Vagina (tissue), 2 donors: ENCODE data around the gene TPO. TPM values are rescaled to one million over a fixed set of nuclear protein-coding genes. Genes with fewer than 3 reads are reported as not detected.

Experiments used
- DNase-seq, 2 donors: peaks; one replicate each; pipeline ENCODE4 v3.0.0-alpha.2; 2017; ENCODE audit errors: extremely low spot score in 2 of 2
- H3K27ac ChIP-seq: fragments of 200-600 bp; sonication (generic); one replicate; pipeline ENCODE4 v1.5.1; 2019
- H3K27me3 ChIP-seq: fragments of 200-600 bp; sonication (generic); one replicate; pipeline ENCODE4 v1.5.1; 2019
- H3K36me3 ChIP-seq, 2 donors: fragments of 200-600 bp; sonication (generic); one replicate each; pipeline ENCODE4 v1.5.1; 2017 to 2019
- H3K4me1 ChIP-seq: fragments of 200-600 bp; sonication (generic); one replicate; pipeline ENCODE4 v1.5.1; 2019
- H3K4me3 ChIP-seq, 2 donors: fragments of 200-600 bp; sonication (generic); 1 replicate in 1 of 2; 2 replicates in 1 of 2; pipeline ENCODE4 v1.5.1; 2016 to 2019
- H3K9me3 ChIP-seq: fragments of 200-600 bp; sonication (generic); one replicate; pipeline ENCODE4 v1.5.1; 2019
- CTCF ChIP-seq, 3 experiments: fragments of 450-650 bp in 2 of 3; fragments of 200-600 bp in 1 of 3; sonication (generic) in 1 of 3; IDR thresholded peaks; one replicate each; pipeline ENCODE4 v1.5.1; 2017 to 2019; ENCODE audit warnings: antibody characterized with exemption in 3 of 3, mild to moderate bottlenecking in 2 of 3, moderate library complexity in 2 of 3
- POLR2A ChIP-seq, 2 donors: fragments of 450-650 bp; IDR thresholded peaks; one replicate each; pipeline ENCODE4 v1.6.1; 2017; ENCODE audit warnings: antibody characterized with exemption in 2 of 2, mild to moderate bottlenecking in 2 of 2, moderate library complexity in 2 of 2
- POLR2AphosphoS5 ChIP-seq, 2 donors: sonication (generic); formaldehyde crosslinking; IDR thresholded peaks; one replicate each; pipeline ENCODE4 v1.9.0; 2017; ENCODE audit warnings: antibody characterized with exemption in 2 of 2, mild to moderate bottlenecking in 2 of 2, low read depth in 1 of 2; ENCODE audit not compliant: insufficient read depth in 1 of 2
- intact Hi-C: fragments of 100-400 bp; cut with DNase I; formaldehyde crosslinking; loops from one replicate; pipeline ENCODE4 v1.15.1; 2023
- total RNA-seq: library from RNA; depleted of rRNA; stranded (reverse); fragments of >200 nt; gene quantifications from one replicate; pipeline ENCODE4 v1.2.3, GENCODE V29; 2016

Gene TPO
- total RNA-seq, 1 donor from 2014 or later, result 2.0 TPM

GRCh38 chr2:1480671-1481076 is 67.4 kb downstream of the TPO start:
- no peaks in the 10 kb centered on the region for H3K36me3 ChIP-seq
- no peaks in the 10 kb centered on the region for H3K4me1 ChIP-seq
- no peaks in the 10 kb centered on the region for H3K9me3 ChIP-seq
- no peak overlapping the region for H3K4me3 ChIP-seq
- DNase-seq, result peak in 1 of 2 donors; percentile 27
- no peak overlapping the region for H3K27ac ChIP-seq
- no peaks in the 10 kb centered on the region for H3K27me3 ChIP-seq
- intact Hi-C loops, result no loop called here
- no peak for TF ChIP-seq POLR2AphosphoS5 (IDR thresholded peaks at IDR 0.05; ENCODE audit: insufficient read depth in 1 of 2, low read depth in 1 of 2)

GRCh38 chr2:1481406-1482252 is 68.4 kb downstream of the TPO start:
- Histone ChIP-seq H3K4me1 (no peaks in the 10 kb centered on the region), H3K27ac (no peak overlapping the region), H3K36me3 (no peaks in the 10 kb centered on the region), H3K4me3 (no peak overlapping the region), H3K9me3 (no peaks in the 10 kb centered on the region), H3K27me3 (no peaks in the 10 kb centered on the region)
- TF ChIP-seq CTCF (IDR thresholded peaks at IDR 0.05), result no peak
- TF ChIP-seq POLR2AphosphoS5 (IDR thresholded peaks at IDR 0.05; ENCODE audit: insufficient read depth in 1 of 2, low read depth in 1 of 2), result no peak
- no peak for TF ChIP-seq POLR2A (IDR thresholded peaks at IDR 0.05)
- intact Hi-C loops, result no loop called here
- peak in 1 of 2 donors; percentile 76 for DNase-seq

GRCh38 chr2:1482253-1482675 is 69.0 kb downstream of the TPO start:
- intact Hi-C loops, result no loop called here
- Histone ChIP-seq H3K4me3 (no peak overlapping the region), H3K27me3 (no peaks in the 10 kb centered on the region), H3K9me3 (no peaks in the 10 kb centered on the region), H3K36me3 (no peaks in the 10 kb centered on the region), H3K4me1 (no peaks in the 10 kb centered on the region), H3K27ac (no peak overlapping the region)
- TF ChIP-seq POLR2A (IDR thresholded peaks at IDR 0.05) (no peak), POLR2AphosphoS5 (IDR thresholded peaks at IDR 0.05; ENCODE audit: insufficient read depth in 1 of 2, low read depth in 1 of 2) (no peak), CTCF (IDR thresholded peaks at IDR 0.05) (no peak)
- no peak for DNase-seq

- H3K4me3 ChIP-seq, result no peak overlapping the region
- H3K9me3 ChIP-seq, result no peaks in the 10 kb centered on the region
- peak in 1 of 2 donors; percentile 54 for DNase-seq
- H3K27me3 ChIP-seq, result no peaks in the 10 kb centered on the region
- no peaks in the 10 kb centered on the region for H3K4me1 ChIP-seq
- H3K36me3 ChIP-seq, result no peaks in the 10 kb centered on the region
- intact Hi-C loops, result no loop called here
- H3K27ac ChIP-seq, result no peak overlapping the region
- no peak for TF ChIP-seq POLR2AphosphoS5 (IDR thresholded peaks at IDR 0.05; ENCODE audit: insufficient read depth in 1 of 2, low read depth in 1 of 2)
Measured at GRCh38 chr2:1482981-1483380, 69.7 kb downstream of the TPO start.

- Histone ChIP-seq H3K27me3 (no peaks in the 10 kb centered on the region), H3K4me3 (no peak overlapping the region), H3K27ac (no peak overlapping the region), H3K9me3 (no peaks in the 10 kb centered on the region), H3K36me3 (no peaks in the 10 kb centered on the region), H3K4me1 (no peaks in the 10 kb centered on the region)
- no peak for TF ChIP-seq POLR2AphosphoS5 (IDR thresholded peaks at IDR 0.05; ENCODE audit: insufficient read depth in 1 of 2, low read depth in 1 of 2)
- intact Hi-C loops, result no loop called here
- peak in 1 of 2 donors; percentile 20 for DNase-seq
Measured at GRCh38 chr2:1483551-1483950, 70.3 kb downstream of the TPO start.

GRCh38 chr2:1484131-1484884 is 71.0 kb downstream of the TPO start:
- no peaks in the 10 kb centered on the region for H3K27me3 ChIP-seq
- no peaks in the 10 kb centered on the region for H3K36me3 ChIP-seq
- no peaks in the 10 kb centered on the region for H3K4me1 ChIP-seq
- TF ChIP-seq CTCF (IDR thresholded peaks at IDR 0.05) (no peak), POLR2A (IDR thresholded peaks at IDR 0.05) (no peak), POLR2AphosphoS5 (IDR thresholded peaks at IDR 0.05; ENCODE audit: insufficient read depth in 1 of 2, low read depth in 1 of 2) (no peak)
- no peak overlapping the region for H3K27ac ChIP-seq
- H3K9me3 ChIP-seq, result no peaks in the 10 kb centered on the region
- DNase-seq, result peak in 1 of 2 donors; percentile 72
- no peak overlapping the region for H3K4me3 ChIP-seq
- intact Hi-C loops, result no loop called here
